Ascending aorta (tissue), 2 donors: Measurements from ENCODE around the gene ASXL1. TPM values are rescaled to one million over a fixed set of nuclear protein-coding genes. Genes with fewer than 3 reads are reported as not detected.

Experiments used
- DNase-seq, 2 donors: peaks; one replicate each; pipeline ENCODE4 v3.0.0-alpha.2; 2019; ENCODE audit warnings: low spot score in 2 of 2
- H3K27ac ChIP-seq, 2 donors: fragments of 200-600 bp; sonication (generic); one replicate each; pipeline ENCODE4 v1.5.1; 2016 to 2017; ENCODE audit warnings: mild to moderate bottlenecking in 1 of 2
- H3K27me3 ChIP-seq: fragments of 200-600 bp; sonication (generic); one replicate; pipeline ENCODE4 v1.5.1; 2017
- H3K36me3 ChIP-seq, 2 donors: fragments of 200-600 bp; sonication (generic); one replicate each; pipeline ENCODE4 v1.5.1; 2016
- H3K4me1 ChIP-seq, 2 donors: fragments of 200-600 bp; sonication (generic); one replicate each; pipeline ENCODE4 v1.5.1; 2016 to 2017; ENCODE audit warnings: mild to moderate bottlenecking in 1 of 2
- H3K4me3 ChIP-seq, 2 donors: fragments of 200-600 bp; sonication (generic); one replicate each; pipeline ENCODE4 v1.5.1; 2016 to 2017; ENCODE audit warnings: mild to moderate bottlenecking in 1 of 2
- H3K9me3 ChIP-seq, 2 donors: fragments of 200-600 bp; sonication (generic); one replicate each; pipeline ENCODE4 v1.5.1; 2016
- intact Hi-C: fragments of 100-400 bp; cut with DNase I; formaldehyde crosslinking; loops from one replicate; pipeline ENCODE4 v1.15.1; 2023
- total RNA-seq: library from RNA; depleted of rRNA; stranded (reverse); fragments of >200 nt; gene quantifications from one replicate; pipeline ENCODE4 v1.1.0, GENCODE V29; 2016
- TF ChIP-seq, protein P1 (sequence below), 3 experiments: fragments of 200-600 bp in 2 of 3; fragments of 450-650 bp in 1 of 3; sonication (generic) in 2 of 3; IDR thresholded peaks; one replicate each; pipeline ENCODE4 v1.5.1; 2016 to 2019; ENCODE audit warnings: antibody characterized with exemption in 3 of 3, mild to moderate bottlenecking in 1 of 3, moderate library complexity in 1 of 3

Gene ASXL1
- total RNA-seq, 1 donor from 2014 or later = 37.4 TPM

DNA sequence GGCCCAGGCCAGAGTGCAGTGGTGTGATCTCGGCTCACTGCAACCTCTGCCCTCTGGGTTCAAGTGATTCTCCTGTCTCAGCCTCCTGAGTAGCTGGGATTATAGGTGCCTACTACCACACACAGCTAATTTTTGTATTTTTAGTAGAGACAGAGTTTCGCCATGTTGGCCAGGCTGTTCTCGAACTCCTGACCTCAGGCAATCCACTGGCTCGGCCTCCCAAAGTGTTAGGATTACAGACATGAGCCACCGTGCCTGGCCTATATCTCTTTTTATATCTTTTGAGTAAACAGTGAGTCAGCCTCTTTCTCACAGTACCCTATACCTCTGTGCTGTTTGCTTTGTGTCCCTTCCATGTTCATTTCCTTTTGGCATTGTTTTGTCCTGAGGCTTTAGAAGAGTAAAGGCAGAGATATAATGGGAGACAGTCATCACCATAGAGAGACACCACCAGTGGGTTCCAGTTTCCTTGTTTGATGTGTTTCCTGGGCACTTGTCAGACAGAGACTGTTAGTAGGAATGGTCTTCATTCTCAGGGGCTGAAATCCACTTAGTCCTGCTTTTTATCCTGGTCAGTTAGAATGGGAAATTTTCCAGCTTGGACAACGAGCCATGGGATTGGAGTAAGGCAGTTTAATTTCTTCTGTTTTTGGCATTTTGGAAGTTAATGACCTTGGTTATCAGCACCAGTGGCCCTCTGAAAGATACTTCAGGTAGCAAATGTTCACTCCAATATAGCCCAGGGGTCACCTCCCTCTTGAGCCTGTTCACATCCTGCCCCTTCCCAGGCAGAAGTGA, 32.2 kb upstream of the ASXL1 start:
- no peak for DNase-seq
- Histone ChIP-seq H3K4me1 (no peaks in the 10 kb centered on the region), H3K27ac (no peak overlapping the region), H3K27me3 (no peaks in the 10 kb centered on the region), H3K9me3 (no peaks in the 10 kb centered on the region), H3K36me3 (peaks cover 11 to 24% of the 10 kb centered on the region in 2 donors), H3K4me3 (no peak overlapping the region)
- TF ChIP-seq, protein P1, sequence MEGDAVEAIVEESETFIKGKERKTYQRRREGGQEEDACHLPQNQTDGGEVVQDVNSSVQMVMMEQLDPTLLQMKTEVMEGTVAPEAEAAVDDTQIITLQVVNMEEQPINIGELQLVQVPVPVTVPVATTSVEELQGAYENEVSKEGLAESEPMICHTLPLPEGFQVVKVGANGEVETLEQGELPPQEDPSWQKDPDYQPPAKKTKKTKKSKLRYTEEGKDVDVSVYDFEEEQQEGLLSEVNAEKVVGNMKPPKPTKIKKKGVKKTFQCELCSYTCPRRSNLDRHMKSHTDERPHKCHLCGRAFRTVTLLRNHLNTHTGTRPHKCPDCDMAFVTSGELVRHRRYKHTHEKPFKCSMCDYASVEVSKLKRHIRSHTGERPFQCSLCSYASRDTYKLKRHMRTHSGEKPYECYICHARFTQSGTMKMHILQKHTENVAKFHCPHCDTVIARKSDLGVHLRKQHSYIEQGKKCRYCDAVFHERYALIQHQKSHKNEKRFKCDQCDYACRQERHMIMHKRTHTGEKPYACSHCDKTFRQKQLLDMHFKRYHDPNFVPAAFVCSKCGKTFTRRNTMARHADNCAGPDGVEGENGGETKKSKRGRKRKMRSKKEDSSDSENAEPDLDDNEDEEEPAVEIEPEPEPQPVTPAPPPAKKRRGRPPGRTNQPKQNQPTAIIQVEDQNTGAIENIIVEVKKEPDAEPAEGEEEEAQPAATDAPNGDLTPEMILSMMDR (IDR thresholded peaks at IDR 0.05) = no peak
- intact Hi-C loops = no loop called here

DNA sequence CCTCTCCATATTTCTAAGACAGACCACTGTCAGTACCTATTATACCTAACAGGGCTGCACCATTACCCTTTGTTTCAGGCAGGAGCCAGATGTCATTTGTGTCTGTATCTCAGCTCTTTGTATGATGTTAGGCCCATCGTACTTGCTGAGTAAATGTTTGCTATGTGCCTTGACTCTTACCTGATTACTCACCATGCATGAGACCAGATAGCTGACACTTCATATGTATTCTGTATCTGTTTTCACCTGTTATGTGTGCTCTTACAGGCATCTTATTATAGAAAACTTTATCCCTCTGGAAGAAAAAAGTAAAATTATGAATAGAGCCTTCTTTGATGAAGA, 31.7 kb upstream of the ASXL1 start:
- no peak for DNase-seq
- Histone ChIP-seq H3K27me3 (no peaks in the 10 kb centered on the region), H3K4me1 (no peaks in the 10 kb centered on the region), H3K36me3 (peaks cover 15 to 29% of the 10 kb centered on the region in 2 donors), H3K27ac (no peak overlapping the region), H3K9me3 (no peaks in the 10 kb centered on the region), H3K4me3 (no peak overlapping the region)
- intact Hi-C loops = no loop called here
- TF ChIP-seq, protein P1 (IDR thresholded peaks at IDR 0.05) = no peak

DNA sequence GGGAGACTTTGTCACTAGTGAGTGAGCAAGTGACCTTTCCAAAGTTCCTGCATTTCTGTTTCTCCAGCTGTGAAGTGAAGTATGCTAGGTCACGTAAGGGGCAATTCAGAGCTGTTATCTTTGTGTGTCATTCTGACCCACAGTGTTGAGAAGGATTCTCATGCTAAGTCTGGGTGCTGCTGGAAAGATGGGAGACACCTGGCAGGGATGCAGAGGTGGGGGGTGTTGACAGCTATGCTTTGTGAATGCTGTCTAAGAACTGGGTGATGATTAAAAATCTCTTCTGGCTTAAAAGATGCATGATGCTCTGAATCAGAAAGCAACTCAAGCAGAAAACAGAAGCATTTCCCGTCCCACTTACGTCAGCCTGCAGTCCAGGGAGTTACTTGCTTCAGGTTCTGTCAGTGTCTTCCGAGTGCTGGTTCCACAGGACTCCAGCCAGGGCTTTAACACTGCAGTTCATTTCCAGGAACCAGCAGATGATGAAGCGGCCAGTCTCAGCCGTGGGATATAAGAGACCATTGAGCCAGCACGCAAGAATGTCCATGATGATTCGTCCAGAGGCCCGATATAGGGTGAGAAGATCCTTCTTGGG, 30.9 kb upstream of the ASXL1 start:
- no peak for DNase-seq
- no peak overlapping the region for H3K27ac ChIP-seq
- TF ChIP-seq, protein P1 (IDR thresholded peaks at IDR 0.05) = no peak
- H3K9me3 ChIP-seq = no peaks in the 10 kb centered on the region
- H3K36me3 ChIP-seq = peaks cover 18 to 36% of the 10 kb centered on the region in 2 donors
- intact Hi-C loops = no loop called here
- no peak overlapping the region for H3K4me3 ChIP-seq
- H3K27me3 ChIP-seq = no peaks in the 10 kb centered on the region
- no peaks in the 10 kb centered on the region for H3K4me1 ChIP-seq

DNA sequence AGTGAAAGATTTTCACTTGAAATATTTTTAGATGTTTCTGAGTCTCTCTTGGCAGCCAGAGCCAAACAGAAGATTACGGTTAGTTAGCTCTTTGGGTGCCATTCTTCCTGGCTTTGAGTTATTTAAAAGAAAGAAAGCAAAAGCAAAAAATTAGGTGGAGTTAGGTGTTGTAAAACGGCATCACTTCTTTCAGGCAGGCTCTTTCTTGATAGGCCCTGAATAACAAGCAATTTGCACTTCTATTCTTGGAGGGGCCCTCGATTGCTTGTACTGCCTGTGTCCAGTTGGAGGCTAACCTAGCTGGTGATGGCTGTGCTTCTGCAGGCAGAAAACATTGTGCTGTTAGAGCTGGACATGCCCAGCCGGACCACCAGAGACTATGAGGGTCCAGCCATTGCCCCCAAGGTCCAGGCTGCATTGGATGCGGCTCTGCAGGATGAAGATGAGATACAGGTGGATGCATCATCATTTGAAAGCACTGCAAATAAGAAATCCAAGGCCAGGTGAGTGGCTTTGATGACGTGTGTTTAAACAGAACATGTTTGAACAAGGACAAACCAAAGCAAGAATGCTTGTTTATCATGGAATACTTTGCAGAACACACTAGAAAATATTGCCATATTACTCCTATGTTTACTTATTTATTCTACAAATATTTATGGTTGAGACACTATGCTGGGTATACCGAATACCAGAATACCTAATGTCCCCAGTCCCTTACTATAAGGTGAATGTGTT, 28.1 kb upstream of the ASXL1 start:
- no peak overlapping the region for H3K4me3 ChIP-seq
- no peak overlapping the region for H3K27ac ChIP-seq
- TF ChIP-seq, protein P1 (IDR thresholded peaks at IDR 0.05) = no peak
- intact Hi-C loops = no loop called here
- DNase-seq = no peak
- peaks cover 18 to 41% of the 10 kb centered on the region in 2 donors for H3K36me3 ChIP-seq
- no peaks in the 10 kb centered on the region for H3K4me1 ChIP-seq
- H3K27me3 ChIP-seq = no peaks in the 10 kb centered on the region
- no peaks in the 10 kb centered on the region for H3K9me3 ChIP-seq

DNA sequence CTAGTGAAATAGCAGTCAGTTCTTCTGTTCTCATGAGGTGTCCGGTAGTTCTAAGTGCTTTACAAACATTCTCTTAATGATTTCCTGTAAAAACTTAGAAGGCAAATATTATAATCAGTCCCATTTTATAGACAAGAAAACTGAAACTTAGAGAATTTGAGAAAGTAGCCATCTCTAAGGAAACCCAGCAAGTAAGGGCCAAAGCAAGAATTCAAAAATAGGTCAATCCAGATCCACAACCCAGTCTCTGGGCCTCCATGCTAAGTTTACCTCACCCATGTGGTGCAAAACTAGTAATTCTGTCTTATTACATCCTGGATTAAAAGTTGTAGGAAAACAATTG, 27.6 kb upstream of the ASXL1 start:
- intact Hi-C loops = no loop called here
- Histone ChIP-seq H3K36me3 (peaks cover 18 to 41% of the 10 kb centered on the region in 2 donors), H3K4me1 (no peaks in the 10 kb centered on the region), H3K27ac (no peak overlapping the region), H3K4me3 (no peak overlapping the region), H3K9me3 (no peaks in the 10 kb centered on the region), H3K27me3 (no peaks in the 10 kb centered on the region)
- DNase-seq = no peak
- TF ChIP-seq, protein P1 (IDR thresholded peaks at IDR 0.05) = no peak
